ELR (cell line): ENCODE measurements around the gene PNMA8C.
"Not testable (repeated sequence)": the region's sequence is repeated elsewhere in the genome, so short reads cannot be mapped to it uniquely, and the experiment has no call there.

ENCODE experiments used
- DNase-seq: peaks from one replicate; pipeline ENCODE4 v3.0.0-alpha.2; 2015; ENCODE audit warnings: low read depth

PNMA8C gene

GRCh38 chr19:46411088-46411924 is 17.4 kb downstream of the PNMA8C start:
- no peak for DNase-seq

GRCh38 chr19:46410205-46411087 is 18.3 kb downstream of the PNMA8C start:
- DNase-seq: no peak

GRCh38 chr19:46409191-46409590 is 19.5 kb downstream of the PNMA8C start:
- DNase-seq: no peak

GRCh38 chr19:46408664-46409039 is 20.1 kb downstream of the PNMA8C start:
- no peak for DNase-seq

GRCh38 chr19:46407856-46408663 is 20.7 kb downstream of the PNMA8C start:
- no peak for DNase-seq

GRCh38 chr19:46406976-46407375 is 21.8 kb downstream of the PNMA8C start:
- DNase-seq: no peak

GRCh38 chr19:46404753-46405468 is 23.8 kb downstream of the PNMA8C start:
- peak; percentile 37 for DNase-seq

- peak; percentile 62 for DNase-seq
These were observed 24.5 kb downstream of the PNMA8C start for GRCh38 chr19:46404055-46404752.

- DNase-seq: no peak
These were observed 26.0 kb downstream of the PNMA8C start for GRCh38 chr19:46402725-46403124.

GRCh38 chr19:46397801-46398479 is 30.8 kb downstream of the PNMA8C start:
- DNase-seq: not testable (repeated sequence)

GRCh38 chr19:46394402-46394797 is 34.3 kb downstream of the PNMA8C start:
- peak; percentile 38 for DNase-seq

- DNase-seq: no peak
These were observed 35.0 kb downstream of the PNMA8C start for GRCh38 chr19:46393456-46394401.

GRCh38 chr19:46392837-46393236 is 35.9 kb downstream of the PNMA8C start:
- no peak for DNase-seq

GRCh38 chr19:46392252-46392801 is 36.4 kb downstream of the PNMA8C start:
- DNase-seq: no peak

GRCh38 chr19:46391296-46392251 is 37.2 kb downstream of the PNMA8C start:
- no peak for DNase-seq

GRCh38 chr19:46390866-46391265 is 37.9 kb downstream of the PNMA8C start:
- DNase-seq: no peak

GRCh38 chr19:46390121-46390858 is 38.4 kb downstream of the PNMA8C start:
- DNase-seq: no peak
